Activated CD4-positive, alpha-beta T cell treated with anti-CD3 and anti-CD28 coated beads, Interleukin-2, amount 10 ng/mL, durations not matched to agents 7 days and 5 days (primary cell): ENCODE data around the gene SWSAP1. TPM values are rescaled to one million over a fixed set of nuclear protein-coding genes. Genes with fewer than 3 reads are reported as not detected.

Source experiments
- CTCF ChIA-PET: fragments of 350-600 bp; sonication (Branson Sonifier 250); formaldehyde crosslinking; loops from one replicate; lab custom pipeline; 2021; ENCODE audit warnings: antibody characterized with exemption; lab: Charles Lee
- POLR2A ChIA-PET: fragments of 350-600 bp; sonication (Branson Sonifier 250); formaldehyde crosslinking; loops from one replicate; lab custom pipeline; 2021; ENCODE audit warnings: antibody characterized with exemption; lab: Charles Lee
- DNase-seq: peaks from one replicate; pipeline ENCODE4 v3.0.0-alpha.2; 2020
- H3K27ac Mint-ChIP-seq: one replicate; pipeline ENCODE4 v1.8.0; 2021; ENCODE audit warnings: mild to moderate bottlenecking, moderate library complexity, mixed read lengths
- H3K27me3 Mint-ChIP-seq: one replicate; pipeline ENCODE4 v1.8.0; 2021; ENCODE audit warnings: mixed read lengths
- H3K36me3 Mint-ChIP-seq: one replicate; pipeline ENCODE4 v1.8.0; 2021; ENCODE audit warnings: low read depth, mixed read lengths
- H3K4me1 Mint-ChIP-seq: one replicate; pipeline ENCODE4 v1.8.0; 2021; ENCODE audit warnings: mixed read lengths
- H3K4me3 Mint-ChIP-seq: one replicate; pipeline ENCODE4 v1.8.0; 2021; ENCODE audit warnings: mild to moderate bottlenecking, moderate library complexity, mixed read lengths
- H3K9me3 Mint-ChIP-seq: one replicate; pipeline ENCODE4 v1.8.0; 2021; ENCODE audit warnings: mixed read lengths
- total RNA-seq, 2 experiments: library from RNA; stranded (reverse); gene quantifications; one replicate each; pipeline ENCODE4 v1.2.3, GENCODE V29; 2021

Gene SWSAP1
- total RNA-seq, 2 experiments from 2014 or later, result 2.9 to 3.5 TPM

GRCh38 chr19:11408591-11408990, 34.1 kb downstream of the SWSAP1 start:
- peaks cover 2% of the 10 kb centered on the region for H3K27me3 Mint-ChIP-seq
- CTCF ChIA-PET, result interaction anchor here (1.0 kb wide), 1 partner anchor 26 kb away, joined by 3 read pairs; no protein-coding TSS in a partner anchor
- H3K27ac Mint-ChIP-seq, result no peak overlapping the region
- no peaks in the 10 kb centered on the region for H3K36me3 Mint-ChIP-seq
- no peaks in the 10 kb centered on the region for H3K9me3 Mint-ChIP-seq
- POLR2A ChIA-PET, result no interaction called here
- DNase-seq, result no peak
- H3K4me1 Mint-ChIP-seq, result no peaks in the 10 kb centered on the region
- H3K4me3 Mint-ChIP-seq, result no peak overlapping the region

GRCh38 chr19:11410682-11411081, 36.2 kb downstream of the SWSAP1 start:
- no peak overlapping the region for H3K27ac Mint-ChIP-seq
- ChIA-PET CTCF (no interaction called here), POLR2A (no interaction called here)
- DNase-seq, result no peak
- H3K4me1 Mint-ChIP-seq, result no peaks in the 10 kb centered on the region
- no peaks in the 10 kb centered on the region for H3K9me3 Mint-ChIP-seq
- no peaks in the 10 kb centered on the region for H3K36me3 Mint-ChIP-seq
- H3K4me3 Mint-ChIP-seq, result no peak overlapping the region
- peaks cover 6% of the 10 kb centered on the region for H3K27me3 Mint-ChIP-seq

- H3K9me3 Mint-ChIP-seq, result no peaks in the 10 kb centered on the region
- no peaks in the 10 kb centered on the region for H3K36me3 Mint-ChIP-seq
- no peak for DNase-seq
- no peak overlapping the region for H3K4me3 Mint-ChIP-seq
- ChIA-PET CTCF (interaction anchor here (0.6 kb wide), 1 partner anchor 7 kb away, joined by 3 read pairs; no protein-coding TSS in a partner anchor), POLR2A (no interaction called here)
- no peak overlapping the region for H3K27ac Mint-ChIP-seq
- H3K27me3 Mint-ChIP-seq, result peaks cover 33% of the 10 kb centered on the region
- peaks cover 3% of the 10 kb centered on the region for H3K4me1 Mint-ChIP-seq
Measured at GRCh38 chr19:11414544-11414943, 40.1 kb downstream of the SWSAP1 start.

- Mint-ChIP-seq H3K9me3 (no peaks in the 10 kb centered on the region), H3K36me3 (no peaks in the 10 kb centered on the region), H3K27ac (no peak overlapping the region), H3K4me3 (no peak overlapping the region), H3K4me1 (peaks cover 15% of the 10 kb centered on the region), H3K27me3 (peaks cover 48% of the 10 kb centered on the region)
- ChIA-PET CTCF (interaction anchor here (0.6 to 1.2 kb wide), 2 partner anchors 35 to 126 kb away, joined by 3 to 5 read pairs; no protein-coding TSS in a partner anchor), POLR2A (no interaction called here)
- DNase-seq, result no peak
Measured at GRCh38 chr19:11416346-11417052, 42.0 kb downstream of the SWSAP1 start.

- POLR2A ChIA-PET, result no interaction called here
- no peak overlapping the region for H3K27ac Mint-ChIP-seq
- CTCF ChIA-PET, result interaction anchor here (1.4 to 4.5 kb wide), 2 partner anchors 17 to 35 kb away, joined by 4 to 26 read pairs; partner anchors contain the start of genes ODAD3 and PRKCSH
Measured at GRCh38 chr19:11418094-11418548, 43.7 kb downstream of the SWSAP1 start.

GRCh38 chr19:11418549-11419506, 44.4 kb downstream of the SWSAP1 start, which contains the start of gene RGL3:
RGL3 (minus strand) TSS chr19:11419314; CDS start chr19:11419278, 36 bp downstream.
- Mint-ChIP-seq H3K27ac (no peak within 1 kb of the TSS), H3K4me1 (peaks cover 32% of the 10 kb centered on the region), H3K4me3 (no peak within 1 kb of the TSS), H3K36me3 (no peaks in the 10 kb centered on the region), H3K9me3 (no peaks in the 10 kb centered on the region), H3K27me3 (peaks cover 68% of the 10 kb centered on the region)
- POLR2A ChIA-PET, result no interaction called here
- CTCF ChIA-PET, result interaction anchor here (0.7 to 4.5 kb wide), 4 partner anchors 12 to 63 kb away, joined by 3 to 26 read pairs (median 4); partner anchors contain the start of genes ODAD3 and PRKCSH
- DNase-seq, result no peak

More at GRCh38 chr19:11418094-11418548, 43.7 kb downstream of the SWSAP1 start:
- no peak for DNase-seq
- H3K4me3 Mint-ChIP-seq, result no peak overlapping the region
- H3K27me3 Mint-ChIP-seq, result peaks cover 61% of the 10 kb centered on the region
- peaks cover 28% of the 10 kb centered on the region for H3K4me1 Mint-ChIP-seq
- H3K9me3 Mint-ChIP-seq, result no peaks in the 10 kb centered on the region
- no peaks in the 10 kb centered on the region for H3K36me3 Mint-ChIP-seq

- ChIA-PET CTCF (interaction anchor here (0.8 to 4.5 kb wide), 8 partner anchors 11 to 142 kb away, joined by 3 to 26 read pairs (median 4); partner anchors contain the start of genes ODAD3 and PRKCSH), POLR2A (no interaction called here)
- no peaks in the 10 kb centered on the region for H3K36me3 Mint-ChIP-seq
- no peak overlapping the region for H3K27ac Mint-ChIP-seq
- peaks cover 2% of the 10 kb centered on the region for H3K9me3 Mint-ChIP-seq
- H3K4me3 Mint-ChIP-seq, result no peak overlapping the region
- peaks cover 34% of the 10 kb centered on the region for H3K4me1 Mint-ChIP-seq
- H3K27me3 Mint-ChIP-seq, result peaks cover 68% of the 10 kb centered on the region
- DNase-seq, result no peak
Measured at GRCh38 chr19:11420429-11421370, 46.2 kb downstream of the SWSAP1 start.

- Mint-ChIP-seq H3K4me1 (peaks cover 34% of the 10 kb centered on the region), H3K27me3 (peaks cover 65% of the 10 kb centered on the region)
- DNase-seq, result peak; percentile 15
Measured at GRCh38 chr19:11421371-11422098, 47.1 kb downstream of the SWSAP1 start.

GRCh38 chr19:11422163-11423065, 47.9 kb downstream of the SWSAP1 start:
- ChIA-PET POLR2A (interaction anchor here (0.6 kb wide), 2 partner anchors 12 to 152 kb away, joined by 3 read pairs; partner anchors contain the start of gene ODAD3), CTCF (interaction anchor here (0.5 to 4.5 kb wide), 9 partner anchors 13 to 763 kb away, joined by 3 to 26 read pairs (median 4); partner anchors contain the start of genes ODAD3 and PRKCSH)
- H3K4me3 Mint-ChIP-seq, result peak overlapping the region; percentile 49
- peak overlapping the region; percentile 36 for H3K27ac Mint-ChIP-seq
- H3K36me3 Mint-ChIP-seq, result no peaks in the 10 kb centered on the region
- peaks cover 57% of the 10 kb centered on the region for H3K27me3 Mint-ChIP-seq
- peaks cover 34% of the 10 kb centered on the region for H3K4me1 Mint-ChIP-seq
- peaks cover 2% of the 10 kb centered on the region for H3K9me3 Mint-ChIP-seq
- DNase-seq, result peak; percentile 62

More at GRCh38 chr19:11421371-11422098, 47.1 kb downstream of the SWSAP1 start:
- ChIA-PET CTCF (interaction anchor here (0.8 to 4.5 kb wide), 7 partner anchors 14 to 61 kb away, joined by 3 to 26 read pairs (median 4); partner anchors contain the start of genes ODAD3 and PRKCSH), POLR2A (no interaction called here)
- Mint-ChIP-seq H3K4me3 (peak overlapping the region; percentile 25), H3K27ac (peak overlapping the region; percentile 36), H3K36me3 (no peaks in the 10 kb centered on the region), H3K9me3 (peaks cover 2% of the 10 kb centered on the region)

- POLR2A ChIA-PET, result interaction anchor here (0.6 kb wide), 1 partner anchor 153 kb away, joined by 3 read pairs; no protein-coding TSS in a partner anchor
- H3K27me3 Mint-ChIP-seq, result peaks cover 50% of the 10 kb centered on the region
Measured at GRCh38 chr19:11423164-11423790, 48.8 kb downstream of the SWSAP1 start.

More at GRCh38 chr19:11423164-11423790, 48.8 kb downstream of the SWSAP1 start:
- no peak for DNase-seq
- Mint-ChIP-seq H3K9me3 (peaks cover 2% of the 10 kb centered on the region), H3K4me3 (no peak overlapping the region), H3K27ac (no peak overlapping the region), H3K36me3 (no peaks in the 10 kb centered on the region), H3K4me1 (peaks cover 34% of the 10 kb centered on the region)
- CTCF ChIA-PET, result interaction anchor here (0.6 to 3.7 kb wide), 7 partner anchors 12 to 158 kb away, joined by 3 to 18 read pairs (median 3); partner anchors contain the start of genes ODAD3 and PRKCSH
